Superior temporal gyrus (tissue), 1 donor: ENCODE results near the gene ALK.

ENCODE experiments used
- DNase-seq: peaks from one replicate; pipeline ENCODE4 v3.0.0-alpha.2; 2016; ENCODE audit errors: extremely low spot score

Gene ALK

GRCh38 chr2:29412197-29412925 lies 509.0 kb downstream of the ALK start:
- no peak for DNase-seq

DNA sequence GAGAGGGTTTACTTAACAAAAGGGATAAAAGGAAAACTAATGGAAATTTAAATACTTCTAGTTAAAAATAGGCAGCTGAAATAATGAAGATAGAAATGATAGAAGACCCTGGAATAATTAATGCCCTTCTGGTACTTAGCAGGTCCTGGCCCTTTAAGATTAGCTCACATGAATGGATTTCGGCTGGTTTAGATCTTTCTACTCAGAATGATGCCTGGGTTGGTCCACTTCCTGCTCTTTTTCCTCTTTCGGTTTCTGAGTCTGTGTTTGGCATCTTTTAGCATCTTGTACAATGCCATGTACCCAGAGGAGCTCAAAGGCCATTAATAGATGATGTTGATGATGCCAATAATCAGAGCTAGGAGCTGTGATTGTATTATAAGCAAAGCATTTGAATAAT lies 515.7 kb downstream of the ALK start:
- no peak for DNase-seq

- no peak for DNase-seq
Measured at GRCh38 chr2:29405266-29405665, 516.1 kb downstream of the ALK start.

- no peak for DNase-seq
Measured at GRCh38 chr2:29401994-29402393, 519.4 kb downstream of the ALK start.

GRCh38 chr2:29400930-29401653 lies 520.3 kb downstream of the ALK start:
- no peak for DNase-seq

DNA sequence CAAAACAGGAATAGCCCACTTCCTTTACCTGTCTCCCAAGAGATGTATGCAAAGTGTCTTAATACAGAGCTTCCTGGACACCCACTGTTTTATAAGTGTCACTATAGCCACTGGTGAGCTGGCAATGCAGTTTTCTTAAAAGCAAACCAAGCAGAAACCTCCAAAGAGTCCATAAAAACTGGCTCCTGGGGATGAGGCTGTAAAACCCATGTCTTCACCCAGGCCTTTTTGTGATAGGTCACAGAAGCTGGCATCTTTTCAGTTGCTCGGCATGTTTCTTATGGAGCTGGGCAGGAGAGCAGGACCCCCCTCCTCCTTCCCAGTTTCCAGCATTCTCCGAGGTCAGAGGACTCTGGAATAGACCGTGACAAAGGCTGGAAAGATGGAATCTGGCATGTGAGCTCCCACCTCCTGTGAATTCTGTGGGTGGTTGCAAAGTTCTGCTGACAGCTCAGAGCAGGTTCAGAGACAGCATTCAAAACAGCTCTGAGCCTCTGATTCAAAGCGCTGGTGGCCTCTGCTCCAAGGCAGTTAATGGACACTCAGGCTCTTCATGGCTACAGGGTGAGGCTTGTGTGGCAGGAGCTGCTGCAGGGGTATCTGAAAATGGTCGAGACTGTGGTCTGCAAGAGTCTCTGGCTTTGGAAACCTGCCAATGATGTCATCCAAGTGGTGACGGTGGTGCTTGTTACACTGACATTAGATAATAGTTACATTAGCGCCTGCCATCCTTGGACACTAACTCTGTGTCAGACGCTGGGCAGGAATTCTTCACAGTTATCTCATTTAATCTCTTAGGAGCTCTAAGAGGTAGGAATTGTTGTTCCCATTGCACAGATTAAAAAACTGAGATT lies 522.8 kb downstream of the ALK start:
- no peak for DNase-seq

DNA sequence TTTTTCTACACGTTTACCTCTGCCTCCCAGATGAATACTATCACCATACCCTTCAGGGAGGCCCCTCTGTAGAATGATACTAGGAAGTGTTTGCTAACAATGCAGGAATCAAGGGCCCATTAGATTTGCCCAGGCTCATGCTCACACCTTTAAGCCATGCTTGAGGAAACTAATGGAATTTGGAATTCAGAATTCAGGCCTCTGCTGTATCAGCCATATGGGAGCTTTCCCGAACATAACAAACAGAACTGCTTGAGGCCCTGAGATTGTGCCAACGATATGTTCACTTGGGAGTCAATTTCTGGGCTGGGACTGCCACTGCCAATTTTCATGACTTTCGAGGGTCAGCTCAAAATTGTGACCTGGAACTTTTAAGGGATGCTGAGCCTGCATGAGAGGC lies 523.7 kb downstream of the ALK start:
- DNase-seq = no peak

DNA sequence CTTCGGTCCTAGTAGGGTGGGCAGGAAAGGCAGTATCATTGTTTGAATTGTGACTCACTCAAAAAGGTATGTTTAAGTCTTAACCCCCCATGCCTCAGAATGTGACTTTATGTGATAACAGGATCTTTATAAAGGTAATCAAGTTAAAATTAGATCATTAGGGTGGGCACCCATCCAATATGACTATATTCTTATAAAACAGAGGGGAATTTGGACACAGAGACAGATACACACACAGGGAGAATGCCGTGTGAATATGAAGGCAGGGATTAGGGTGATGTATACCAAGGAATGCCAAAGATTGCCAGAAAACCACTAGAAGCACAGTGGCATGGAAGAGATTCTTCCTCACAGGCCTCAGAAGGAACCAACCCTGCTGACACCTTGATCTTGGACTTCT lies 524.3 kb downstream of the ALK start:
- no peak for DNase-seq

- DNase-seq = no peak
Measured at GRCh38 chr2:29394981-29395350, 526.4 kb downstream of the ALK start.

DNA sequence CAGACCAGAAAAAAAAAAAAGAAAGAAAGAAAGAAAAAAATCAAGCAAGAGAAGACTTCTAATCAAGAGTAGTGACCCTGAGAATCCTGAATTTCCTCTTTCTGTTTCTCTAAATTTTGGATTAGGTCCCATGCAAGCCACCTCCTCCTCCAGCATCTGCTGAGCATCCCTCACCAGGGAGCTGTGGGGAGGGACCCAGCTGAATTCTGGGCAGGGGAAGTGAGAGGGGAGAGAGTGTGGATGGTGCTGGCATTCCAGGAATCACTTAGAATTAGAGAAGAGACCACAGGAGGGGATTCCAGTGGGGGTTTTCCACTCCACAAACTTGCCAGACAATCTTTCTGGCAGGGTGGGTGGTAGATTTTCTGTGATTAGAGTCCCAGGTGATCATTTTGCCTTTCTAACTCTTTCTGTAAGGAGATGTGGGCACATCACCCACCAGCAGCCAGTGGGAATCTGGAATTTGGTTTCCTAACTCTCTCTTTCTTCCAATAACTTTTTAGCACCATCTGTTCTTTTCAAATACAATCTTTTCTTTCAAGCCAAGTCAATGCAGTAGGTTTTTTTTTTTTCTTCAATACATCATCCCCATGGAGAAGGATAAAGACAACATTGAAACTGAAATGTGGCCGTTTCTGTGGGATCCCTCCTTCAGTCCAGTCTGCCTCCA lies 526.9 kb downstream of the ALK start:
- no peak for DNase-seq

DNA sequence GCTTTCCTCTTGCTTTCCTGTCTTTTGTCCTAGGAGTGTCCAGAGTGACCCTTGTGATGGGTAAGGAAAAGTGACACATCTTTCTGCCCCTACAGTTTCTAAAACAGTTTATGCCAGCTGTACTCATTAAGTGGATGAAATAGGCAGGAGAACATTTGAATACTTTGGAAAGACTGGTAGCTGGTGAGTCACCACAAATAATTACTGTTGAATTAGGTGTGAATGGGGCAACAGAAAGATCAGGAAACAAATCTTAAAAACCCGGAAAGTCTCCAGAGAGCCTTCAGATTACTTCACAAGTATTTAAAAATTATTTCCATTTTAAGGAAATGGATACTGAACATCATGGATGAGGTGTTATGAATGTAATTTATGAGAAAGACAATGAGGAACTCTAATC lies 527.7 kb downstream of the ALK start:
- no peak for DNase-seq

- DNase-seq = no peak
Measured at GRCh38 chr2:29392774-29393173, 528.6 kb downstream of the ALK start.

GRCh38 chr2:29390136-29390535 lies 531.2 kb downstream of the ALK start:
- no peak for DNase-seq

DNA sequence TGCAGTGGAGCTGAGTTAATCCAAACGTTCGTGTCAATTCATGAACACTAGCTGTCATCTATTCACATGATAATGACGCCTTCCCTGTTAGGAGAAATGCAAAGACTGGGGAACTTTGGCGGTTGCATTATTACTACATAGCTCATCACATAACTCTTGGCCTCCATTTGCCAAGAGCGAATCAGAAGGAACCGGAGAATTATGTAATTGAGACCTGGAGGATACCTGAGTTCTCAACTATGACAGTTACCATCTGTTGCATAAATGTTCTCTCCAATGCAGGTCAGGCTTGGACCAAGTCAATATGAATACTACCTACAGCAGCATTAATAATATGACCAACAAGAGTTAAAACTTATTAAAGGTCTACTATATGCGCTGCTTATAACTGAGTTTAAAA lies 531.7 kb downstream of the ALK start:
- no peak for DNase-seq

- DNase-seq = no peak
Measured at GRCh38 chr2:29388071-29388470, 533.3 kb downstream of the ALK start.

DNA sequence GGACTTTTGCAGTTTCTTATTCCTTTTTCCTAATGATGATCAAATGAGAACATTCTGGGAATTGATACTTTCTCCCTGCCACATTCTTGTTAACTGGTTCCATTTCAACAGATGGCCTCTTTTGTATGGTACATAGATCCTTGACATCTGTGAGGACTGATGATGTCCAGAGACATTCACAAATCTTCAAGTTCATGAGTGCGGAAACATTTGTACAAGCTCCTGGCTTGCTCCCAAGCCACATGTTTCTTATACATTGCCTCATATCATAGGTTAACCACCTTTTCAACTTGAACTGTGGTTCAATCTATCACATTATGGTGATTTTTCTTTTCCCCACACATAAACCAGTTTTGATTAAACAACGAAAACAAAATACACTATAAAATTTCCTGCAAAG lies 538.9 kb downstream of the ALK start:
- no peak for DNase-seq

DNA sequence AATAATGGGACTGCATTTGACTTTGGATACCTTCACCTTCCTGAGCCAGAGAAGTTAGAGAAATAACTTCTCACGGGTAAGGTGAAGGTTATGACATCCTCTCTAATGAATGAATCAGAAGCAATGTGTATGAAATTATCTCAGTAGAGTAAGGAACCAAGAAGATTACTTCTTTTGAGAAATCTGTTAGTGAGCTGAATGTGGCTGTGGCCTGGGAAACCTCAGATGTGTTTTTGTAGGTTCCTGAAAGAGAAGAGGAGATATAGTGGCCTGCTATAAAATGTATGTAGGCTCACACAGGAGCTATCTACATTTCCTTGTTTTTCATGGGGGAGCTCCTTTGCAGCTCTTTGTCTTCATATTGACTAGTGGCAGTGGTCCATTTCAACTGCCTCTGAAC lies 543.6 kb downstream of the ALK start:
- no peak for DNase-seq

DNA sequence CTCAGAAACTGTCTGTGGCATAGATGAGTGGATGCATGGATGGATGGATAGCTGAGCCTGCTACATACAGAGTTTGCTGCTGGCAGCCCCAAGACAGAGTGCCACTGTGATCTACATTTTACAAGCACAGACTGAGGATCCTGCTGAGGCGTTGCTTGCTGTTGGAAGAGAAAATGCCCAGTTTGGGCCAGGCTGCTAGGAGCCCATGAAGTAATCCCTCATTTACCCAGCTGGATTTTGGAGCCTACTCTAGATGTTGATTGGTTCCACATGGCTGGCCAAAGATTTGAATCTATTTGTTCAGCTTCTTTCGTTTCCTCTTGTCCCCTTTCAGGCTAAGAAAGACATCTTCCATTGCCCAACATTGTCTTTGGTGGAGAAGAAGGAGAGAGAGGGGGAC lies 544.8 kb downstream of the ALK start:
- DNase-seq = no peak

DNA sequence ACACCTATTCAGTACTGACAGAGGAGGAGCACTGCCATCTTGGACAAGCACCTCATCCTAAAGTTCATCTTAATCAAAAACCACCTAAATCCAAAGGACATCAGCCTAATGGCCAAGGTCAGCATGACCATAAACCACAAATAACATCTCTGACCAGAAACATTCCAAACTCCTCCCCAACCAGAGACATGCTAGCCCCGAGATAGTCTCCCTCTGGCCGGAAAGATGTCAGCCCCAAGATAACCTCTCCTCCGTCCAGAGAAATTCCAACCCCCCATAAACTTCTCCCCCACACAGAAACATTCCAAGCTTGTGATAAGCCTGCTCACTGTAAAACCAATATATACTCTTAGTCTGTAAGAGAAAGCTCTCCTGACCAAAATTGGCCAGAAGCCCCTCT lies 545.5 kb downstream of the ALK start:
- no peak for DNase-seq

GRCh38 chr2:29374823-29375222 lies 546.6 kb downstream of the ALK start:
- DNase-seq = no peak

- no peak for DNase-seq
Measured at GRCh38 chr2:29373870-29374269, 547.5 kb downstream of the ALK start.

- no peak for DNase-seq
Measured at GRCh38 chr2:29372185-29372584, 549.2 kb downstream of the ALK start.
